Epithelial cell of esophagus (primary cell): ENCODE results near the gene GPR4.
A peak's percentile ranks its signal among the peaks of the same experiment; 100 is the strongest.

Experiments used
- DNase-seq: peaks from one replicate; pipeline ENCODE4 v3.0.0; 2010; ENCODE audit warnings: low read depth
- H3K4me3 ChIP-seq: 2 replicates; pipeline ENCODE4 v1.5.1; 2011; ENCODE audit warnings: mild to moderate bottlenecking, low read length, control low read depth
- CTCF ChIP-seq: IDR thresholded peaks from 2 replicates; pipeline ENCODE4 v1.5.1; 2011; ENCODE audit warnings: low read depth, mild to moderate bottlenecking, low read length, control low read depth, inconsistent platforms; ENCODE audit not compliant: insufficient read depth; ENCODE audit errors: missing control alignments

Gene GPR4

GRCh38 chr19:45564131-45564780, 37.8 kb downstream of the GPR4 start:
- DNase-seq: no peak
- H3K4me3 ChIP-seq: no peak overlapping the region

GRCh38 chr19:45560686-45561085, 41.3 kb downstream of the GPR4 start:
- no peak overlapping the region for H3K4me3 ChIP-seq
- DNase-seq: no peak
- no peak for TF ChIP-seq CTCF

More at GRCh38 chr19:45564131-45564780, 37.8 kb downstream of the GPR4 start:
- TF ChIP-seq CTCF: no peak

- H3K4me3 ChIP-seq: no peak overlapping the region
- TF ChIP-seq CTCF: no peak
- no peak for DNase-seq
These were observed 42.0 kb downstream of the GPR4 start for GRCh38 chr19:45560038-45560437.

GRCh38 chr19:45558399-45558878, 43.6 kb downstream of the GPR4 start:
- DNase-seq: peak; percentile 82
- TF ChIP-seq CTCF: peak; percentile 88
- H3K4me3 ChIP-seq: no peak overlapping the region

GRCh38 chr19:45556835-45557234, 45.2 kb downstream of the GPR4 start:
- TF ChIP-seq CTCF: no peak
- no peak overlapping the region for H3K4me3 ChIP-seq
- no peak for DNase-seq

- no peak overlapping the region for H3K4me3 ChIP-seq
- DNase-seq: no peak
- no peak for TF ChIP-seq CTCF
These were observed 47.5 kb downstream of the GPR4 start for GRCh38 chr19:45554481-45554880.

- no peak overlapping the region for H3K4me3 ChIP-seq
- DNase-seq: peak; percentile 53
- peak; percentile 35 for TF ChIP-seq CTCF
These were observed 48.5 kb downstream of the GPR4 start for GRCh38 chr19:45553464-45553863.
